HFF-Myc (cell line): ENCODE results near the gene SEPTIN5.

Source experiments
- DNase-seq: peaks from one replicate; pipeline ENCODE4 v3.0.0-alpha.2; 2011; ENCODE audit warnings: low read depth; ENCODE audit errors: extremely low read depth
- H3K4me3 ChIP-seq: replicated peaks from 2 replicates; pipeline ENCODE4 v1.5.1; 2011; ENCODE audit warnings: low read depth, mild to moderate bottlenecking, control low read depth, low read length
- CTCF ChIP-seq: IDR thresholded peaks from 2 replicates; pipeline ENCODE4 v1.5.1; 2012; ENCODE audit warnings: mild to moderate bottlenecking, low read depth, low read length, control low read depth; ENCODE audit errors: missing control alignments

The SEPTIN5 gene

GRCh38 chr22:19701420-19702145, 12.7 kb upstream of the SEPTIN5 start:
- DNase-seq, result no peak
- no peak overlapping the region for H3K4me3 ChIP-seq
- TF ChIP-seq CTCF, result no peak

GRCh38 chr22:19703869-19704268, 10.4 kb upstream of the SEPTIN5 start:
- no peak for DNase-seq
- no peak overlapping the region for H3K4me3 ChIP-seq
- no peak for TF ChIP-seq CTCF

- no peak for DNase-seq
- no peak overlapping the region for H3K4me3 ChIP-seq
- TF ChIP-seq CTCF, result no peak
Observed at GRCh38 chr22:19704355-19705015, 9.8 kb upstream of the SEPTIN5 start.

- no peak for DNase-seq
Observed at GRCh38 chr22:19705181-19705934, 8.9 kb upstream of the SEPTIN5 start.

GRCh38 chr22:19706661-19707151, 7.6 kb upstream of the SEPTIN5 start:
- DNase-seq, result no peak
- no peak overlapping the region for H3K4me3 ChIP-seq
- TF ChIP-seq CTCF, result no peak

More at GRCh38 chr22:19705181-19705934, 8.9 kb upstream of the SEPTIN5 start:
- no peak overlapping the region for H3K4me3 ChIP-seq
- TF ChIP-seq CTCF, result no peak

GRCh38 chr22:19707347-19708290, 6.7 kb upstream of the SEPTIN5 start:
- H3K4me3 ChIP-seq, result no peak overlapping the region
- TF ChIP-seq CTCF, result no peak
- no peak for DNase-seq
